ENCODE results near the gene MYO18B.

MYO18B gene

DNA sequence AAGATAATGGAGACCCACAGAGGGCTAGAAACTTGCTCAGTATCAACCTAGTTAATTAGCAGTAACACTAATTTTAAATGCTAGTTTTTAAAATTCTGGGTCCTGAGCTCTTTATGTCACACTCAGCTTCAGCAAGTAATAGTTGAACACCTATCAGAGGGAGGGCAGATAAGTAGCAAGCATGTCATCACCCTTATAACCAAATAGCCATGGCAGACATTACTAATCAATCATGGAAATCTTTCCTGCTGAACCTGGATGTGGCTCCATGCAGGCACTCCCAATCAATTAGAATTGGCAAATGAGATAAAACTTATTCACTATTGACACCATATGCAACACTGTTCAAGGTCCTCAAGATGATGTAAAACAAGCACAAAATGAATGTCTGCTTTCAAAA, 315.7 kb downstream of the MYO18B start:
- no peak for DNase-seq

GRCh38 chr22:26064048-26064447, 322.1 kb downstream of the MYO18B start:
- DNase-seq, result no peak

DNA sequence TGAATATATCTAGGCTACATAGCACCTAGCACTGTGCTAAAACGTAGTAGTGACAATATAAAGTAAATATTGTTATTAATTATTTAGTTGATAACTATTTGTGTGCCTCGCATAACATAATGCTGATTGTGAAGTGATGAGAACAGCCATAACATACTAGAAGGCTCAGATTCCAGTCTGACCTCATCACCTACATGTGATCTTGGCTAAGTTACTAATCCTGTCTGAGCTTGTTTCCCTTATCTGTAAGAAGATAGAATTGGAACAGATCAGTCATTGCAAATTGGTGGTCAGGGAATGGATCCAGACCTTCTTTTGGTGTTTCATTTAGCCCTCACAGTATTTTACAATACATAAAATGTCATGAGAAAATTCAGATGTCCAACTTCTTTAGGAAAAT, 323.9 kb downstream of the MYO18B start:
- DNase-seq, result no peak

- no peak for DNase-seq
These were observed 324.5 kb downstream of the MYO18B start for GRCh38 chr22:26066534-26066933.

DNA sequence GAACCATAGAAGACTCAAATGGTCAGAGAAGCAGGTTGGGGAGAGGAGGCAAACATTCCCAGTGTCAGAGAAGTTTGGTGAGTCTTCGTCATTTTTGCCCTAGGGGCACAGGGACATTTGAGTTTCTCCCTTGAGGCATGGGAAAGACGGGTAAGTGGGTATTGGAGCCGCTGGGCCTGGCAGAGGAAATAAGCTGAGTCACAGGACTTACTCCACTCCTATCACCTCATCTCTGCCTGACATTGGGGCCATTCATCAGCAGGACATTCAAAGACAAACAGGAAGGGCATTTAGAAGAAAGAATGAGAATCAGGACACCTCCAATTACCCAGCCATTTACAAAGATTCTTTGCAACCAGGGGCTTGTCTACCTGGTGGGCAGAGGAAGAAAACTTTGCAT, 326.6 kb downstream of the MYO18B start:
- DNase-seq, result no peak

GRCh38 chr22:26072621-26073020, 330.6 kb downstream of the MYO18B start:
- DNase-seq, result no peak

DNA sequence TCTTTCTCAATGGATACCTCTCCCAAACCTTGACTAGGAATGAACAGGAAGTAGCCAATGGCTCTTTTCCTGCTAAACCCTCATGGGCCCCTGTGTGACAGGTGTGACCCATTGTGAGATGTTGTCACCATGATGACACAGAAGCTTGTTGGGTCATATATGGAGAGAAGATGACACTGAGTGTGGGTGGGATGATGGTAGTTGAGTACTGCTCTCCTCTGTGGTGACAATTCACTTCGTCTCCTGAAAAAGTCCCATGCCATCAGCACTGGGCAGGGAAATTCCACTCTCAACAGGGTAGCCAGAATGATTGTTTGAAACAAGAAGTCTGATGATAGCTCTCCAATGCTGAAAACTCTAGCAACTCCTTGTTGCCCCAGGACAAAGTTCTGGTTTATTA, 333.3 kb downstream of the MYO18B start:
- no peak for DNase-seq

- no peak for DNase-seq
These were observed 337.0 kb downstream of the MYO18B start for GRCh38 chr22:26079009-26079408.
